SK-N-MC (cell line): Measurements from ENCODE around the gene MTCL1.

Source experiments
- DNase-seq: peaks from one replicate; pipeline ENCODE4 v3.0.0-alpha.2; 2011; ENCODE audit warnings: low read depth, low spot score
- H3K27ac ChIP-seq: fragments of 200-600 bp; sonication (generic); 2 replicates; pipeline ENCODE4 v1.5.1; 2016; ENCODE audit warnings: mixed run types
- H3K36me3 ChIP-seq: fragments of 200-600 bp; sonication (generic); 2 replicates; pipeline ENCODE4 v1.6.1; 2017; ENCODE audit warnings: antibody characterized with exemption, low read length, mixed read lengths; ENCODE audit not compliant: insufficient read depth
- H3K4me3 ChIP-seq: fragments of 200-600 bp; sonication (generic); 2 replicates; pipeline ENCODE4 v1.5.1; 2016
- H3K9ac ChIP-seq: fragments of 200-600 bp; sonication (generic); 2 replicates; pipeline ENCODE4 v1.8.0; 2017; ENCODE audit warnings: mixed run types, mixed read lengths; ENCODE audit not compliant: insufficient read length
- H3K9me3 ChIP-seq: fragments of 200-600 bp; sonication (generic); 2 replicates; pipeline ENCODE4 v1.6.1; 2017; ENCODE audit warnings: low read depth, mild to moderate bottlenecking, antibody characterized with exemption, low read length, moderate library complexity, mixed read lengths
- EZH2 ChIP-seq: fragments of 200-600 bp; sonication (generic); IDR thresholded peaks from one replicate; pipeline ENCODE4 v1.6.1; 2017; ENCODE audit warnings: antibody characterized with exemption
- FOXP2 ChIP-seq: optimal IDR thresholded peaks from 2 replicates; pipeline ENCODE3; 2011; ENCODE audit warnings: mild to moderate bottlenecking, moderate library complexity; ENCODE audit not compliant: insufficient read depth; ENCODE audit errors: extremely low read length, control extremely low read depth
- POLR2AphosphoS5 ChIP-seq: IDR thresholded peaks from 2 replicates; pipeline ENCODE4 v1.6.1; 2012; ENCODE audit warnings: mild to moderate bottlenecking, low read depth, low read length, borderline replicate concordance

MTCL1 gene

DNA sequence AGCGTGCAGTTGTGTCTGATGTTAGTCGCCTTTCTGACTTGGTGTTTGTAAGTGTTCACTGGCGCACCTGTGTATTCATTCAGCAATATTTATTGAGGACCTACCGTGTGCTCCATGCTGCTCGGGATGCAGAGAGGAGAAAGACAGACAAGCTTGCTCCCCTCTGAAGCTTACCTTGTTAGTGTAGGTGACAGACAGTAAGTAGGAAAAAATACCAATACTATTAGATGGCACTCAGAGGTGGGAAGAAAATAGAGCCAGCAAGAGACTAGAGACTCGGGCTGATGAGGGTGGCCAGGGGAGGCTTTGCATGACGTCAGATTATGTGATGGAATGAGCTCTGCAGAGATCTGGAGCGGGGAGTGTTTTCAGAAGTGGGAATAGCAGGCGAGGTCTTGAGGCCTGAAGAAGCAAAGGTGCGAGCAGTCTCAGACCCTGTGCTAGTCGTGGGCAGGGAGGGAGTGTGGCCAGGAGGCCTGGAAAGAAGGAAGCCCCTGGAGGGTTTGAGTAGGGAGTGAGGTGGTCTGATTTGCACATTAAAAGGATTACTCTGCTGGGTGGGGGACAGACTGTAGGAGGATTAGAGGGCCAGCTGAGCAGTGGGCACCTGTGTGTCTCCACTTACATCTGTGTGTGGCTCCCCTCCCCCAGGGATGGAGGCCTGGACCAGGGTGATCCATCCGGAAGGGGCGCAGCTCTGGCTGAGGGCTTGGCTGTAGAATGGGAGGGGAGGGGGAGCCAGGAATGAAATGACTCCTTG is 11.8 kb downstream of the MTCL1 start:
- no peaks in the 10 kb centered on the region for H3K9me3 ChIP-seq
- no peak overlapping the region for H3K9ac ChIP-seq
- TF ChIP-seq EZH2: no peak
- TF ChIP-seq FOXP2: no peak
- no peak for TF ChIP-seq POLR2AphosphoS5
- no peak for DNase-seq
- no peak overlapping the region for H3K4me3 ChIP-seq
- H3K36me3 ChIP-seq: no peaks in the 10 kb centered on the region
- no peak overlapping the region for H3K27ac ChIP-seq

GRCh38 chr18:8718401-8718913 is 13.1 kb downstream of the MTCL1 start:
- TF ChIP-seq POLR2AphosphoS5: no peak
- no peak for TF ChIP-seq EZH2
- no peak for TF ChIP-seq FOXP2

GRCh38 chr18:8719192-8719591 is 13.8 kb downstream of the MTCL1 start:
- no peaks in the 10 kb centered on the region for H3K36me3 ChIP-seq
- H3K4me3 ChIP-seq: no peak overlapping the region
- no peaks in the 10 kb centered on the region for H3K9me3 ChIP-seq
- TF ChIP-seq POLR2AphosphoS5: no peak
- no peak for TF ChIP-seq FOXP2
- no peak for TF ChIP-seq EZH2
- H3K27ac ChIP-seq: no peak overlapping the region
- no peak overlapping the region for H3K9ac ChIP-seq
- no peak for DNase-seq

More at GRCh38 chr18:8718401-8718913, 13.1 kb downstream of the MTCL1 start:
- Histone ChIP-seq H3K36me3 (no peaks in the 10 kb centered on the region), H3K4me3 (no peak overlapping the region), H3K27ac (no peak overlapping the region), H3K9ac (no peak overlapping the region), H3K9me3 (no peaks in the 10 kb centered on the region)
- DNase-seq: no peak

- DNase-seq: no peak
- no peak for TF ChIP-seq FOXP2
- no peak for TF ChIP-seq POLR2AphosphoS5
- no peak for TF ChIP-seq EZH2
- Histone ChIP-seq H3K4me3 (no peak overlapping the region), H3K27ac (no peak overlapping the region), H3K36me3 (no peaks in the 10 kb centered on the region), H3K9ac (no peak overlapping the region), H3K9me3 (no peaks in the 10 kb centered on the region)
Measured at GRCh38 chr18:8720141-8720540, 14.8 kb downstream of the MTCL1 start.

DNA sequence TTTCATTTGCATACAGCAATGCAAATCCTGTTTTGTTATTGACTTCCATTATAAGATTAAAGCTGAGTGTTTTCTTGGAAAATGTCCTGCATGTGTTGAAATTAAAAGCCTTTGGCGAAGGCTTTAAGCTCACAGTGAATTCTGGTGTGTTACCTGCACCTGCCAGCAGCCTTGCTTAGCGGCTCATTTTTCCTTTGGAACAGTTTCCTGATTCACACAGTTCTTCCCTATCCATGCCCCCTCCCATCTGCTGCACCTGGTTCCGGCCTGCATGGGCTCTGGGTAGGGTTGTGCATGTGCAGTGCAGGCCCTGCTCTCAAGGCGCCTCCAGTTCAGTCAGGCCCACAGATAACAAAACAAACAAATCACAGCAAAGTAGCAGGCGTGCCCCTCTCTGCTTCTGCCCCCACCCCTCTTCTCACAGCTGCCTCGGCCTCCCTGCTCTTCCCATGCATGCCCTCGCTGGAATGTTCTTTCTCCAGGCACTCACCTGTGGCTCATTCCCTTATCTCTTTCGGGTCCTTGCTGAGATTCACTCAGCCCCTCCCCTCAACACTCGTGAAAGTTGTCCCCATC is 15.8 kb downstream of the MTCL1 start:
- Histone ChIP-seq H3K9me3 (no peaks in the 10 kb centered on the region), H3K27ac (no peak overlapping the region), H3K9ac (no peak overlapping the region), H3K36me3 (no peaks in the 10 kb centered on the region), H3K4me3 (no peak overlapping the region)
- TF ChIP-seq POLR2AphosphoS5 (no peak), EZH2 (no peak), FOXP2 (no peak)
- DNase-seq: no peak

DNA sequence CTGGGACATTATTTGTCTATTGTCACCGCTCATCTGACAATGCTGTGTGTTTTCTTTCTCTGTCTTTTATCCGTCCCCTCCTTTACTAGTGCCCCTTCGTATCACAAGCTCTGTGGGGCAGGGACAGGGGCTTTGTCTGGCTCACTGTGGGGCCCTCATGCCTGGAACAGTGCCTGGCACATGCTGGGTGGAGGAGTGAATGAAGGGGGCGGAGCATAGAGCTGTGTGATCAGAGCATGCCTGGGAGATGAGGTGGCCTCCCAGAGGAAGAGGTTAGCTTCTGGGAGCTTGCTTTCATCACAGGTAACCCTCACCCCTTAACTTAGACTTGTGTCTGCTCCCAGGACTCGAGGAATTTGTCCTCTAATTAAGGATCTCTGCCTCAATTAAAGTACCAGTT is 16.4 kb downstream of the MTCL1 start:
- no peak overlapping the region for H3K27ac ChIP-seq
- no peaks in the 10 kb centered on the region for H3K9me3 ChIP-seq
- no peak overlapping the region for H3K9ac ChIP-seq
- TF ChIP-seq FOXP2: no peak
- no peak for TF ChIP-seq EZH2
- no peak for TF ChIP-seq POLR2AphosphoS5
- no peak for DNase-seq
- no peaks in the 10 kb centered on the region for H3K36me3 ChIP-seq
- H3K4me3 ChIP-seq: no peak overlapping the region

- H3K9ac ChIP-seq: no peak overlapping the region
- no peaks in the 10 kb centered on the region for H3K9me3 ChIP-seq
- TF ChIP-seq POLR2AphosphoS5: no peak
- TF ChIP-seq EZH2: no peak
- no peak for TF ChIP-seq FOXP2
- no peak overlapping the region for H3K27ac ChIP-seq
- no peaks in the 10 kb centered on the region for H3K36me3 ChIP-seq
- no peak for DNase-seq
- no peak overlapping the region for H3K4me3 ChIP-seq
Measured at GRCh38 chr18:8722946-8723820, 17.8 kb downstream of the MTCL1 start.

GRCh38 chr18:8724452-8724851 is 19.1 kb downstream of the MTCL1 start:
- Histone ChIP-seq H3K9me3 (no peaks in the 10 kb centered on the region), H3K4me3 (no peak overlapping the region), H3K9ac (no peak overlapping the region), H3K27ac (no peak overlapping the region), H3K36me3 (no peaks in the 10 kb centered on the region)
- TF ChIP-seq FOXP2 (no peak), POLR2AphosphoS5 (no peak), EZH2 (no peak)
- no peak for DNase-seq
